ENCODE data around the gene FGD2. TPM values are rescaled to one million over a fixed set of nuclear protein-coding genes. Genes with fewer than 3 reads are reported as not detected.

The FGD2 gene
- total RNA-seq, 1 donor from 2014 or later = not detected

- H3K9me3 Mint-ChIP-seq = no peaks in the 10 kb centered on the region
- no peaks in the 10 kb centered on the region for H3K27me3 Mint-ChIP-seq (ENCODE audit: low read depth)
- no peaks in the 10 kb centered on the region for H3K4me1 Mint-ChIP-seq
- no peak overlapping the region for H3K27ac Mint-ChIP-seq
- TF ChIP-seq CTCF (IDR thresholded peaks at IDR 0.05; ENCODE audit: unreplicated experiment) = no peak
- DNase-seq (ENCODE audit: low spot score in 2 of 2, unreplicated experiment in 2 of 2) = no peak
- H3K36me3 Mint-ChIP-seq = peaks cover 39% of the 10 kb centered on the region
- no peak overlapping the region for H3K4me3 Mint-ChIP-seq
These were observed 31.8 kb upstream of the FGD2 start for GRCh38 chr6:36973647-36974046.

- no peak overlapping the region for H3K27ac Mint-ChIP-seq
- no peak overlapping the region for H3K4me3 Mint-ChIP-seq
- no peak for DNase-seq (ENCODE audit: low spot score in 2 of 2, unreplicated experiment in 2 of 2)
- no peaks in the 10 kb centered on the region for H3K27me3 Mint-ChIP-seq (ENCODE audit: low read depth)
- H3K4me1 Mint-ChIP-seq = peaks cover 15% of the 10 kb centered on the region
- H3K36me3 Mint-ChIP-seq = peaks cover 30% of the 10 kb centered on the region
- H3K9me3 Mint-ChIP-seq = no peaks in the 10 kb centered on the region
- no peak for TF ChIP-seq CTCF (IDR thresholded peaks at IDR 0.05; ENCODE audit: unreplicated experiment)
These were observed 30.0 kb upstream of the FGD2 start for GRCh38 chr6:36975231-36976006.

GRCh38 chr6:36976007-36976264, 29.5 kb upstream of the FGD2 start:
- no peak for TF ChIP-seq CTCF (IDR thresholded peaks at IDR 0.05; ENCODE audit: unreplicated experiment)
- Mint-ChIP-seq H3K27ac (no peak overlapping the region), H3K4me1 (peaks cover 20% of the 10 kb centered on the region), H3K9me3 (no peaks in the 10 kb centered on the region), H3K27me3 (ENCODE audit: low read depth) (no peaks in the 10 kb centered on the region), H3K36me3 (peaks cover 29% of the 10 kb centered on the region), H3K4me3 (no peak overlapping the region)
- no peak for DNase-seq (ENCODE audit: low spot score in 2 of 2, unreplicated experiment in 2 of 2)

- TF ChIP-seq CTCF (IDR thresholded peaks at IDR 0.05; ENCODE audit: unreplicated experiment) = no peak
- H3K4me1 Mint-ChIP-seq = peaks cover 25% of the 10 kb centered on the region
- peaks cover 29% of the 10 kb centered on the region for H3K36me3 Mint-ChIP-seq
- no peaks in the 10 kb centered on the region for H3K9me3 Mint-ChIP-seq
- H3K27me3 Mint-ChIP-seq (ENCODE audit: low read depth) = no peaks in the 10 kb centered on the region
- DNase-seq (ENCODE audit: low spot score in 2 of 2, unreplicated experiment in 2 of 2) = no peak
- no peak overlapping the region for H3K27ac Mint-ChIP-seq
- H3K4me3 Mint-ChIP-seq = no peak overlapping the region
These were observed 28.9 kb upstream of the FGD2 start for GRCh38 chr6:36976509-36976908.

GRCh38 chr6:36976931-36977330, 28.5 kb upstream of the FGD2 start:
- Mint-ChIP-seq H3K27ac (no peak overlapping the region), H3K9me3 (no peaks in the 10 kb centered on the region), H3K36me3 (peaks cover 26% of the 10 kb centered on the region), H3K4me3 (no peak overlapping the region), H3K27me3 (ENCODE audit: low read depth) (no peaks in the 10 kb centered on the region), H3K4me1 (peaks cover 30% of the 10 kb centered on the region)
- no peak for TF ChIP-seq CTCF (IDR thresholded peaks at IDR 0.05; ENCODE audit: unreplicated experiment)
- no peak for DNase-seq (ENCODE audit: low spot score in 2 of 2, unreplicated experiment in 2 of 2)
